Loucy (cell line): ENCODE data around the gene PBX1.

Source experiments
- H2AFZ ChIP-seq: fragments of 200-600 bp; sonication (generic); 2 replicates; pipeline ENCODE4 v1.6.0; 2016; ENCODE audit warnings: antibody characterized with exemption, mild to moderate bottlenecking, low read length, moderate library complexity
- H3F3A ChIP-seq: fragments of 200-600 bp; 2 replicates; pipeline ENCODE4 v1.6.0; 2016; ENCODE audit warnings: antibody characterized with exemption, low read depth, mild to moderate bottlenecking
- H3K27me3 ChIP-seq: fragments of 200-600 bp; sonication (generic); 2 replicates; pipeline ENCODE4 v1.6.1; 2014; ENCODE audit warnings: low read length, mild to moderate bottlenecking; ENCODE audit not compliant: insufficient read depth, poor library complexity, severe bottlenecking
- H3K36me3 ChIP-seq: fragments of 200-600 bp; sonication (generic); 2 replicates; pipeline ENCODE4 v1.6.1; 2016; ENCODE audit warnings: low read length; ENCODE audit not compliant: insufficient read depth
- H3K4me1 ChIP-seq: fragments of 200-600 bp; sonication (generic); 2 replicates; pipeline ENCODE4 v1.5.1; 2014; ENCODE audit warnings: low read length, mild to moderate bottlenecking; ENCODE audit not compliant: insufficient read depth, poor library complexity, severe bottlenecking
- H3K4me2 ChIP-seq: fragments of 200-600 bp; sonication (generic); 2 replicates; pipeline ENCODE4 v1.6.0; 2014; ENCODE audit warnings: antibody characterized with exemption, low read length, low read depth, mild to moderate bottlenecking; ENCODE audit not compliant: poor library complexity, severe bottlenecking
- H3K4me3 ChIP-seq: fragments of 200-600 bp; sonication (generic); 2 replicates; pipeline ENCODE4 v1.5.1; 2014; ENCODE audit warnings: low read length, mild to moderate bottlenecking, mixed read lengths; ENCODE audit not compliant: poor library complexity, severe bottlenecking
- H3K79me2 ChIP-seq: fragments of 200-600 bp; sonication (generic); 2 replicates; pipeline ENCODE4 v1.6.1; 2014; ENCODE audit warnings: low read length; ENCODE audit not compliant: insufficient read depth
- H3K9ac ChIP-seq: fragments of 200-600 bp; sonication (generic); 2 replicates; pipeline ENCODE4 v1.6.0; 2014; ENCODE audit warnings: mild to moderate bottlenecking, low read depth, low read length, moderate library complexity; ENCODE audit not compliant: poor library complexity, severe bottlenecking
- H3K9me2 ChIP-seq: fragments of 200-600 bp; sonication (generic); replicated peaks from 2 replicates; pipeline ENCODE4 v1.6.1; 2016; ENCODE audit warnings: low read depth, low read length, mixed read lengths
- H3K9me3 ChIP-seq: fragments of 200-600 bp; sonication (generic); 2 replicates; pipeline ENCODE4 v1.6.1; 2014; ENCODE audit warnings: mild to moderate bottlenecking, antibody characterized with exemption, low read length, low read depth; ENCODE audit not compliant: insufficient read depth
- H4K20me1 ChIP-seq: fragments of 200-600 bp; sonication (generic); 2 replicates; pipeline ENCODE4 v1.6.0; 2014; ENCODE audit warnings: antibody characterized with exemption, low read length, mild to moderate bottlenecking; ENCODE audit not compliant: insufficient read depth, poor library complexity, severe bottlenecking
- EZH2phosphoT487 ChIP-seq: fragments of 200-600 bp; IDR thresholded peaks from 2 replicates; pipeline ENCODE4 v1.6.1; 2018; ENCODE audit warnings: antibody characterized with exemption, mild to moderate bottlenecking, moderate library complexity, borderline replicate concordance
- TF ChIP-seq, protein P1 (sequence below): fragments of 200-600 bp; sonication (generic); conservative IDR thresholded peaks from 2 replicates; pipeline ENCODE4 v1.5.1; 2014; ENCODE audit warnings: mild to moderate bottlenecking, antibody characterized with exemption, low read length

PBX1 gene

GRCh38 chr1:164565357-164565756, 6.4 kb downstream of the PBX1 start:
- TF ChIP-seq EZH2phosphoT487 = no peak
- TF ChIP-seq, protein P1, sequence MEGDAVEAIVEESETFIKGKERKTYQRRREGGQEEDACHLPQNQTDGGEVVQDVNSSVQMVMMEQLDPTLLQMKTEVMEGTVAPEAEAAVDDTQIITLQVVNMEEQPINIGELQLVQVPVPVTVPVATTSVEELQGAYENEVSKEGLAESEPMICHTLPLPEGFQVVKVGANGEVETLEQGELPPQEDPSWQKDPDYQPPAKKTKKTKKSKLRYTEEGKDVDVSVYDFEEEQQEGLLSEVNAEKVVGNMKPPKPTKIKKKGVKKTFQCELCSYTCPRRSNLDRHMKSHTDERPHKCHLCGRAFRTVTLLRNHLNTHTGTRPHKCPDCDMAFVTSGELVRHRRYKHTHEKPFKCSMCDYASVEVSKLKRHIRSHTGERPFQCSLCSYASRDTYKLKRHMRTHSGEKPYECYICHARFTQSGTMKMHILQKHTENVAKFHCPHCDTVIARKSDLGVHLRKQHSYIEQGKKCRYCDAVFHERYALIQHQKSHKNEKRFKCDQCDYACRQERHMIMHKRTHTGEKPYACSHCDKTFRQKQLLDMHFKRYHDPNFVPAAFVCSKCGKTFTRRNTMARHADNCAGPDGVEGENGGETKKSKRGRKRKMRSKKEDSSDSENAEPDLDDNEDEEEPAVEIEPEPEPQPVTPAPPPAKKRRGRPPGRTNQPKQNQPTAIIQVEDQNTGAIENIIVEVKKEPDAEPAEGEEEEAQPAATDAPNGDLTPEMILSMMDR = no peak
- Histone ChIP-seq H3K9me3 (no peaks in the 10 kb centered on the region), H3K4me2 (no peak overlapping the region), H3K4me1 (no peaks in the 10 kb centered on the region), H3F3A (no peaks in the 10 kb centered on the region), H4K20me1 (no peaks in the 10 kb centered on the region), H2AFZ (no peak overlapping the region), H3K79me2 (no peaks in the 10 kb centered on the region), H3K27me3 (peaks cover 4% of the 10 kb centered on the region), H3K9me2 (no peaks in the 10 kb centered on the region), H3K9ac (no peak overlapping the region), H3K4me3 (no peak overlapping the region), H3K36me3 (no peaks in the 10 kb centered on the region)

GRCh38 chr1:164567774-164568173, 8.8 kb downstream of the PBX1 start:
- no peak overlapping the region for H3K4me2 ChIP-seq
- H3K79me2 ChIP-seq = no peaks in the 10 kb centered on the region
- H3K9me2 ChIP-seq = no peaks in the 10 kb centered on the region
- no peak overlapping the region for H2AFZ ChIP-seq
- no peak overlapping the region for H3K4me3 ChIP-seq
- H3K9me3 ChIP-seq = no peaks in the 10 kb centered on the region
- H3K4me1 ChIP-seq = no peaks in the 10 kb centered on the region
- peaks cover 1% of the 10 kb centered on the region for H3K27me3 ChIP-seq
- H3F3A ChIP-seq = no peaks in the 10 kb centered on the region
- H3K36me3 ChIP-seq = no peaks in the 10 kb centered on the region
- no peak for TF ChIP-seq EZH2phosphoT487
- TF ChIP-seq, protein P1 = no peak
- no peak overlapping the region for H3K9ac ChIP-seq
- no peaks in the 10 kb centered on the region for H4K20me1 ChIP-seq

- no peaks in the 10 kb centered on the region for H3K36me3 ChIP-seq
- no peaks in the 10 kb centered on the region for H3K9me3 ChIP-seq
- H3F3A ChIP-seq = no peaks in the 10 kb centered on the region
- no peak overlapping the region for H2AFZ ChIP-seq
- no peaks in the 10 kb centered on the region for H3K27me3 ChIP-seq
- TF ChIP-seq, protein P1 = no peak
- no peak for TF ChIP-seq EZH2phosphoT487
- no peaks in the 10 kb centered on the region for H3K79me2 ChIP-seq
- no peak overlapping the region for H3K4me2 ChIP-seq
- no peak overlapping the region for H3K9ac ChIP-seq
- no peaks in the 10 kb centered on the region for H3K4me1 ChIP-seq
- H3K9me2 ChIP-seq = no peaks in the 10 kb centered on the region
- H4K20me1 ChIP-seq = no peaks in the 10 kb centered on the region
- H3K4me3 ChIP-seq = no peak overlapping the region
Observed at GRCh38 chr1:164569241-164569640, 10.3 kb downstream of the PBX1 start.
